SW 1271 (cell line): Measurements from ENCODE around the gene ECI1.
"Not testable (repeated sequence)": the region's sequence is repeated elsewhere in the genome, so short reads cannot be mapped to it uniquely, and the experiment has no call there.

Experiments used
- DNase-seq, 2 experiments: peaks; one replicate each; lab custom pipeline; 2025; lab: John Stamatoyannopoulos, UW

The ECI1 gene

GRCh38 chr16:2210386-2211365, 40.7 kb downstream of the ECI1 start, which contains the start of gene BRICD5:
Gene BRICD5 (minus strand): TSS chr16:2210863. CDS start chr16:2210833, 30 bp downstream.
- DNase-seq, result no peak

- no peak for DNase-seq
Measured at GRCh38 chr16:2210009-2210332, 41.4 kb downstream of the ECI1 start.

DNA sequence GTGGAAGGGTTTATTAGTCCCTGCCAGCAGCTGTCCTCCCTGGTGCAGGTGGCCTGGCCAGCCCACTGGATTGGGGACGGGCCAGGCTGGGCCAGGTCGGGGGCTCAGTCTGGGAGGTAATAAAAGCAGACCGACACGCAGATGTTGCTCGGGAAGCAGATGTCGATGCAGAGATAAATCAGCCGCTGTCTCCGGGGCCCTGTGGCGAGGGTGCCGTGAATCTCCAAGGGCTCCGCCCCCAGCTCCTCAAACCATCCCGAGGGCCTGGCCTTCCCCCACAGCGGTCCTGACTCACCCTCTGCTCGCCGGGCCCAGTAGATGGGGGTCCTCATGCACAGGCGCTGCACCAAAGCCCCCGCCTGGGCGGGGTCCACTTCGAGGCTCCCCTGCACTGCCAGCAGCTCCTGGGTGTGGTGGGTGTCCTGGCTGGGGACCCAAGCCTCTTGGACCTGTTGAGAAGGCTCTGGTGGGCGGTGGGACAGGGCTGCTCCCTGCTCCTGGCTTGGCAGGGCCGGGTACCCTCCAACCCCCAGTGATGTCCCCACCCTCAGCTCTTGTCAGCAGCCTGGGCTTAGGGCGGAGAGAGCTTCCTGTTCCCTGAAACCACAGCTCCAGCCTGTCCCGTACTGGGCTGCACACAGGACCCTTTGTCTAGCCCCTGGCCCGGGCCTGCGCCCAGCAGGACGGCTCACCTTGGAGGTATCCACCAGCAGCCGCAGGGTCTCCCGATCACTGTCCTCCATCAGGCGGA, 42.0 kb downstream of the ECI1 start:
- DNase-seq, result no peak

- DNase-seq, result no peak
Measured at GRCh38 chr16:2208772-2209171, 42.6 kb downstream of the ECI1 start.

- DNase-seq, result no peak
Measured at GRCh38 chr16:2208308-2208707, 43.1 kb downstream of the ECI1 start.

GRCh38 chr16:2207872-2208271, 43.5 kb downstream of the ECI1 start:
- no peak for DNase-seq

GRCh38 chr16:2206780-2207433, 44.5 kb downstream of the ECI1 start:
- DNase-seq, result no peak

- DNase-seq, result no peak
Measured at GRCh38 chr16:2206420-2206779, 45.0 kb downstream of the ECI1 start.

- DNase-seq, result peak in 1 of 2 experiments; percentile 50
Measured at GRCh38 chr16:2205967-2206313, 45.4 kb downstream of the ECI1 start.

DNA sequence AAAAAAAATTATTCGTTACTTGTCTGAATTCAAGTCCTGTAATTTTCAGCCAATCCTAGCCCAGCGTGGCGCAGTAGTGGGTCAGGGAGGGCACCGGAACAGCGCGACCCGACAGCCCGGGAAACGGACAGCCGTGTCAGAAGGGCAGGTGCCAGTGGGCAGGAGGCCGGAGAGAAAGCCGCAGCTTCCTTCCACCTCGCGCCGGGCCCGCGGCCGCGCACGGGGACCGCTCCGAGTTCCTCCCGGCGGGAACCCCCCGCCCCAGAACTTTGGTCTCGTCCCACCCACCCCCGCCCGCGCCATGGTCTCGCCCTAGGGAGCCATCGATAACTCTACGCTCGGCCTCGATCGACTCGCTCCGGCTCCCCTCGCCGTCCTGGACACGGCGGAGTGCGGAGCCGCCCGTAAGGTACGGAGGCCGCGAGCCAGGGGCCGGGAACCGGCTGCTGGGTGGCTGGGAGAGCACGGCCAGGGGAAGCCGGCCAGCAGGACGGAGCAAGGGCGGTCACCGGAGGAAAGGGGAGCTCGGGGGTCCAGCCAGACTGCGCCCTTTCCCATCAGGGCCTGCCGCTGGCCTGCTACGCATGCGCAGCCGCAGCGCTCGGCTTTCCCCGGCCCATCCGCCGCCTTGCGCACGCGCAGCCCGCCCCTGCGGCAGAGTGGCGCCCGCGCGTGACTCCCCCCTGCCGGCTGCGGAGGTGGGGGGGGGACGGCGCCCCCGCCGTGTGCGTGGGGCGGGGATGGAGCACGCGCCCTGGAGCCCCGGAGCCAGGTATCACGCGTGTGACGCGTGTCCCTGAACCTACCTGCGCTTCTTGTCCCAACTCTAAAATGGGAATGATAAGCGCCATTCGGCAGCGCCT, 46.1 kb downstream of the ECI1 start, which contains the start of gene MLST8:
TSS of gene MLST8 (plus strand) at position 351 of the 863 bp plus-strand sequence. CDS start 632 bp downstream, outside the sequence.
- peak; percentile 37 to 68 for DNase-seq

GRCh38 chr16:2204416-2205103, 46.8 kb downstream of the ECI1 start:
- no peak for DNase-seq

DNA sequence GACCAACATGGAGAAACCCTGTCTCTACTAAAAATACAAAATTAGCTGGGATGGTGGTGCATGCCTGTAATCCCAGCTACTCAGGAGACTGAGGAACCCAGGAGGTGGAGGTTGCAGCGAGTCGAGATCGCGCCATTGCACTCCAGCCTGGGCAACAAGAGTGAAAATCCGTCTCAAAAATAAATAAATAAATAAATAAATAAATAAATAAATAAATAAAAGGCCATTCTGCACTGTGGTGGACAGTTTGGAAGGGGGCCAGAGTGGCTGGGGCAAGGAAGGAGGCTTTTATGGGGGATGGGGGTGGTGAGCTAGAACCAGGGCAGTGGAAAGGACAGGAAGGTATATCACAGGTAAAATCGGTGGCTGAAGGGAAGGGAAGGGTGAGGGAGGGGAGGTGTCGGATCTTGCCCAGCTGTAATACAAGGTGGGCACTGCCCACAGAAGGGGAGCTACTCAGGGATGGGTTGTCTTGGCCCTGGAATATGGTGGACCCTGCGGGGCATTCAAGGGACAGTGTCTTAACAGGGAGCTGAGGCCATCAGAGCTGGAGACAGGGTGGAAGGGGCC, 48.2 kb downstream of the ECI1 start:
- not testable (repeated sequence) for DNase-seq

DNA sequence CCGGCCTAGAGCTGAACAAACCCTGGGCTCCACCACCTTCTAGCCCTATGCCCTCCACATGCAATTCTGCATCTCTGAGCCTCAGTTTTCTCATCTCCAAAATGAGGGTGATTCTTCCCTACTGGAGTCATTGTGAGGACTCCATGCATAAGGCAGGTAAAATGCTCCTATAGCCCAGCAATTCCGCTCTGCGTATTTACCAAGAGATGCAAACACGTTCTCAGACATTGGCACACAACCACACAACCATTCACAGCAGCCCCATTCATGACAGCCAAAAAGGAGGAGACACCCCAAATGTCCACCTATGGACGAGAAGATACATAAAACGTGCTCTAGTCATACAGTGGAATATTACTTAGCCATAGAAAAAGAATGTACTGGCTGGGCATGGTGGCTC, 51.1 kb downstream of the ECI1 start:
- no peak for DNase-seq

- no peak for DNase-seq
Measured at GRCh38 chr16:2199621-2200139, 51.7 kb downstream of the ECI1 start.

GRCh38 chr16:2199095-2199494, 52.3 kb downstream of the ECI1 start:
- DNase-seq, result no peak

GRCh38 chr16:2198283-2198682, 53.1 kb downstream of the ECI1 start:
- DNase-seq, result no peak

GRCh38 chr16:2197765-2198164, 53.6 kb downstream of the ECI1 start:
- DNase-seq, result no peak

DNA sequence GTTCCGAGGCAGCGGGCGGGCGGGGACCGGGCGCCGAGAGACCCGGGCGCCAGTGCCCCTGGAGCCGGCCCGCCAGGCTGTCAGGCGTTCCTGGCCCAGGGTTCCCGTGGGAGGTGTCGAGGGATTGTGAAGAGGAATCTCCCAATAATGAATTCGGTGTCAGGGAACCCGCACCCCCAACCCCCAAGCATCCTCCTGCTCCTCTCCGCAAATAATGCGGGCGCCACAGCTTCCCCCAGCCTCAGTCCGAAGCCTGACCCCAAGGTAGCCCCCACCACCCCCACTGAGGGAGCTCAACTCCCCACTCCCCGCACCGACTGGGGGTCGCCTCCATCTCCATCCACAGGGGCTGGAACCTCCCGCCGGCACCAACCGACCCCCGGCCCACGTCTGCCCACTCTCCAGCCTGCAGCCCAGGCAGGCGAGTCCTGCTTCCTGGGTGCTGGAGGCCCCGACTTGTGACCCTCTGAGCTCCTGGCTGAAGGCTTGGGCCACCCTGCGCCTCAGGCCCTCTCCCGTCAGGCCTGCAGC, 54.3 kb downstream of the ECI1 start:
- no peak for DNase-seq

GRCh38 chr16:2196162-2196980, 55.0 kb downstream of the ECI1 start, which contains the start of gene CASKIN1:
Gene CASKIN1 (minus strand): TSS chr16:2196605. CDS start chr16:2196432, 173 bp downstream.
- no peak for DNase-seq
